Measurements from ENCODE around the gene IDI1.

IDI1 gene

GRCh38 chr10:1074052-1074747 is 25.3 kb upstream of the IDI1 start:
- TF ChIP-seq, protein P1, sequence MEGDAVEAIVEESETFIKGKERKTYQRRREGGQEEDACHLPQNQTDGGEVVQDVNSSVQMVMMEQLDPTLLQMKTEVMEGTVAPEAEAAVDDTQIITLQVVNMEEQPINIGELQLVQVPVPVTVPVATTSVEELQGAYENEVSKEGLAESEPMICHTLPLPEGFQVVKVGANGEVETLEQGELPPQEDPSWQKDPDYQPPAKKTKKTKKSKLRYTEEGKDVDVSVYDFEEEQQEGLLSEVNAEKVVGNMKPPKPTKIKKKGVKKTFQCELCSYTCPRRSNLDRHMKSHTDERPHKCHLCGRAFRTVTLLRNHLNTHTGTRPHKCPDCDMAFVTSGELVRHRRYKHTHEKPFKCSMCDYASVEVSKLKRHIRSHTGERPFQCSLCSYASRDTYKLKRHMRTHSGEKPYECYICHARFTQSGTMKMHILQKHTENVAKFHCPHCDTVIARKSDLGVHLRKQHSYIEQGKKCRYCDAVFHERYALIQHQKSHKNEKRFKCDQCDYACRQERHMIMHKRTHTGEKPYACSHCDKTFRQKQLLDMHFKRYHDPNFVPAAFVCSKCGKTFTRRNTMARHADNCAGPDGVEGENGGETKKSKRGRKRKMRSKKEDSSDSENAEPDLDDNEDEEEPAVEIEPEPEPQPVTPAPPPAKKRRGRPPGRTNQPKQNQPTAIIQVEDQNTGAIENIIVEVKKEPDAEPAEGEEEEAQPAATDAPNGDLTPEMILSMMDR (IDR thresholded peaks at IDR 0.05): no peak

DNA sequence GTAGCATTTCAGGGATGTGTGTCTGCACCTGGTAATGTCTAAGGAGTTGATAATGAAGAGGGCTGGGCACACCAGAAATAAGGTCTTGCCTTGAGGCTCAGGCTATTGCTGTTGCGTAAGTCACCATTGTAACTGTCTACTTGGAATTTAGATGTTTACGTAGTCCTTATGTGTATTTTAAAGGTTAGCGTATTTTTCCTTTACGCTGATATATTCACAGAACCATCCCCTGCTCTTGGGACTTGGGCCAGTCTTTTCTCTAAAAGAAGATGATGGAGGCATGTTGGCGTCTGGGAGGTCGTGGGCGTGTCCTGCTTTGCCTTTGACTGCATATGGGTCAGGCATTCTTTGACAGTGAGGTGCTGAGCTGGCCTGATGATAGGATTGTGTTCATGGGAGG is 22.0 kb upstream of the IDI1 start:
- TF ChIP-seq, protein P1 (IDR thresholded peaks at IDR 0.05): no peak

DNA sequence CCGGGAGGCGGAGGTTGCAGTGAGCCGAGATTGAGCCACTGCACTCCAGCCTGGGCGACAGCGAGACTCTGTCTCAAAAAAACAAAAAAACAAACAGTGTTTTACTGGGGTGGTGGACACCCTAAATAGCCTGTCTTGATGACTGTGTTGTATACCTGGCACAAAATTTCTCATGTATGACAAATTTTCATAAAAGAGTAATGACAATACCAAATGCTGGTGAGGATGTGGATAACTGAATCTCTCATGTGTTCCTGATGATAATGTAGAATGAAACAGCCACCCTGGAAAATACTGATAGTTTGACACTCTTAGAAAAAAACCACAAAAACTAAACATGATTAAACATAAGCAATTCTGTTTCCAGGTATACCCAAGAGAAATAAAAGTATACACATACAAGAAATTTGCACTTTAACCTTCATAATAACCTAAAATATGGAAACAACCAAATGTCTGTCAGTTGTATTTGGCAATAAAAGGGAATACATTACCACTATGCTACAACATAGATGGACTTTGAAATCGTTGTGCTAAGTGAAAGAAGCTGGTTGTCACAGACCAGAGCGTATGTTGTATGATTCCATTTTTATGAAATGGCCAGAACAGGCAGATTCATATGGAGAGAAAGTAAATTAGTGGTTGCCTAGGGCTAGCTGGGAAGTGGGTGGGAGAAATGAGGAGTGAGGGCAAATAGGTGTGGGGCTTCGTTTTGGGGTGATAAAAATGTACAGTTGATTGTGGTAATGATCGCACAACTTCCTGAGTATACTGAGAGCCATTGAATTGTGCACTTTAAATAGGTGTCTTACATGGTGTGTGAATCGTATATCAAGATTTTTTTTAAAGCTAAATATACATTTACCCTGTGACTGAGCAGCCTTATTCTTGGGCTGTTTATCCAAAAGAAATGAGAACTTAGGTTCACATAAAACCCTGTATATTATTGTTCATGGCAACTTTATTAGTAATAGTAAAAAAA is 19.8 kb upstream of the IDI1 start:
- TF ChIP-seq, protein P1 (IDR thresholded peaks at IDR 0.05): no peak

GRCh38 chr10:1064964-1065247 is 16.0 kb upstream of the IDI1 start:
- TF ChIP-seq, protein P1 (IDR thresholded peaks at IDR 0.05): no peak

DNA sequence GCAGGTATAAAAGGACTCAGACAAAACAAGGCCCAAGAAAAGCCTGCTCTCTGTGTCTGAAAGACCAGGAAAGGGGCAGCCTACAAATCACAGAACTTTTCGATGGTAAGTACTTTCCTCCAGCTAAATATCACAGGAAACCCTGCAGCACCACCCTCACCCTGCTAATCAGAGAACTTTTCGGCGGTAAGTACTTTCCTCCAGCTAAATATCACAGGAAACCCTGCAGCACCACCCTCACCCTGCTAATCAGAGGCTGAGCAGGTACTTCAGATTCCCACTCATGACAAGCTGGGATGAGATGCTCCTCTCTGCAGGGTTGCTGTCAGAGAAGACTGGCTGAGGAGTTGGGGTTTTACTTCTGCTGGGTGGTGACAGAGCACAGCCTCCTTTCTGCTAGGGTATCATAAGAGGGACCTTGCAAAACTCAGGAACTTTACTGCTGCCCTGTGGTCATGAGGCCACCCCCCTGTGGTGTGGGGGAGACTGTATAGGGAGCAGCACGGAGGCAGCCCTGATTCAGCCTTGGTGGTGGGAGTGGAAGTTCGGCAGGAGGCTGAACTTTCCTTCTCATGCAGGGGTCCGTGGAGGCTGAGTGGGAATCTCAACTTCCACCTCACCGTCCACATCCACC is 14.4 kb upstream of the IDI1 start:
- TF ChIP-seq, protein P1 (IDR thresholded peaks at IDR 0.05): no peak

GRCh38 chr10:1061930-1062774 is 13.2 kb upstream of the IDI1 start:
- TF ChIP-seq, protein P1 (IDR thresholded peaks at IDR 0.05): no peak

GRCh38 chr10:1059902-1060301 is 11.0 kb upstream of the IDI1 start:
- TF ChIP-seq, protein P1 (IDR thresholded peaks at IDR 0.05): no peak

Data from LNCAP (cell line).